ENCODE measurements around the gene GMDS. TPM values are rescaled to one million over a fixed set of nuclear protein-coding genes. Genes with fewer than 3 reads are reported as not detected.

Gene GMDS
- total and polyA plus RNA-seq, 9 donors: 6.6 to 20.6 (median 11.0) TPM

- Histone ChIP-seq H3K27ac (no peak overlapping the region), H3K27me3 (no peaks in the 10 kb centered on the region), H3K4me3 (no peak overlapping the region), H3K9me3 (no peaks in the 10 kb centered on the region), H3K4me1 (ENCODE audit: insufficient read depth) (no peaks in the 10 kb centered on the region), H3K36me3 (no peaks in the 10 kb centered on the region)
- 66 to 81% (median 73%) methylated on average over 5 of the region's 5 CpGs for WGBS, 3 donors
- DNase-seq: no peak
- intact Hi-C loops (cut with DNase I): no loop called here
- TF ChIP-seq CTCF (IDR thresholded peaks at IDR 0.05): no peak
- TF ChIP-seq POLR2A (IDR thresholded peaks at IDR 0.05): no peak
- no peak for TF ChIP-seq EP300 (IDR thresholded peaks at IDR 0.05)
Measured at GRCh38 chr6:1747531-1747930, 497.9 kb downstream of the GMDS start.

- WGBS, 3 donors: 68 to 82% (median 76%) methylated on average over 4 of the region's 4 CpGs
- H3K36me3 ChIP-seq: no peaks in the 10 kb centered on the region
Measured at GRCh38 chr6:1747003-1747402, 498.4 kb downstream of the GMDS start.

GRCh38 chr6:1745814-1746213 lies 499.6 kb downstream of the GMDS start:
- no peaks in the 10 kb centered on the region for H3K9me3 ChIP-seq
- 87 to 91% (median 89%) methylated on average over 8 of the region's 8 CpGs for WGBS, 3 donors
- no peaks in the 10 kb centered on the region for H3K4me1 ChIP-seq (ENCODE audit: insufficient read depth)
- H3K27me3 ChIP-seq: no peaks in the 10 kb centered on the region
- H3K4me3 ChIP-seq: no peak overlapping the region
- H3K27ac ChIP-seq: no peak overlapping the region
- no peak for DNase-seq
- H3K36me3 ChIP-seq: no peaks in the 10 kb centered on the region
- TF ChIP-seq POLR2A (IDR thresholded peaks at IDR 0.05) (no peak), CTCF (IDR thresholded peaks at IDR 0.05) (no peak), EP300 (IDR thresholded peaks at IDR 0.05) (no peak)
- intact Hi-C loops (cut with DNase I): no loop called here

More at GRCh38 chr6:1747003-1747402, 498.4 kb downstream of the GMDS start:
- DNase-seq: no peak
- H3K4me1 ChIP-seq (ENCODE audit: insufficient read depth): no peaks in the 10 kb centered on the region
- no peak for TF ChIP-seq EP300 (IDR thresholded peaks at IDR 0.05)
- TF ChIP-seq POLR2A (IDR thresholded peaks at IDR 0.05): no peak
- H3K4me3 ChIP-seq: no peak overlapping the region
- no peaks in the 10 kb centered on the region for H3K9me3 ChIP-seq
- H3K27me3 ChIP-seq: no peaks in the 10 kb centered on the region
- intact Hi-C loops (cut with DNase I): no loop called here
- H3K27ac ChIP-seq: no peak overlapping the region

- 90 to 91% (median 90%) methylated on average over 9 of the region's 9 CpGs for WGBS, 3 donors
- intact Hi-C loops (cut with DNase I): no loop called here
- no peak for DNase-seq
Measured at GRCh38 chr6:1744543-1744942, 500.9 kb downstream of the GMDS start.

More at GRCh38 chr6:1744543-1744942, 500.9 kb downstream of the GMDS start:
- Histone ChIP-seq H3K9me3 (no peaks in the 10 kb centered on the region), H3K4me1 (ENCODE audit: insufficient read depth) (no peaks in the 10 kb centered on the region), H3K27me3 (no peaks in the 10 kb centered on the region), H3K27ac (no peak overlapping the region), H3K4me3 (no peak overlapping the region), H3K36me3 (no peaks in the 10 kb centered on the region)
- TF ChIP-seq EP300 (IDR thresholded peaks at IDR 0.05): no peak
- no peak for TF ChIP-seq POLR2A (IDR thresholded peaks at IDR 0.05)
- no peak for TF ChIP-seq CTCF (IDR thresholded peaks at IDR 0.05)

Measured in ovary (tissue), 9 donors.